ENCODE measurements around the gene CDCA4.

GRCh38 chr14:105034315-105035039 lies 13.6 kb upstream of the CDCA4 start:
- TF ChIP-seq CTCF (IDR thresholded peaks at IDR 0.05; ENCODE audit: low read depth, low read length) (no peak), EZH2phosphoT487 (IDR thresholded peaks at IDR 0.05; ENCODE audit: low read depth) (no peak)

Measured in OCI-LY3 (cell line).